ENCODE results near the gene TTN. TPM values are rescaled to one million over a fixed set of nuclear protein-coding genes. Genes with fewer than 3 reads are reported as not detected.

The TTN gene
- total and polyA plus RNA-seq, 2 experiments from 2014 or later, result 12.5 to 15.7 TPM

GRCh38 chr2:178502751-178503150 is 304.5 kb downstream of the TTN start:
- TF ChIP-seq NANOG (IDR thresholded peaks at IDR 0.05; ENCODE audit: borderline replicate concordance) (no peak), EZH2 (IDR thresholded peaks at IDR 0.05; ENCODE audit: low read depth, unreplicated experiment) (no peak), ZNF114 (CRISPR knock-in tag; IDR thresholded peaks at IDR 0.05) (no peak), REST (IDR thresholded peaks at IDR 0.05; ENCODE audit: unreplicated experiment) (no peak), POLR2AphosphoS5 (IDR thresholded peaks at IDR 0.05; ENCODE audit: low read depth) (no peak), STAT1 (IDR thresholded peaks at IDR 0.05; ENCODE audit: unreplicated experiment) (no peak)
- H3K4me3 Mint-ChIP-seq, result no peak overlapping the region
- no peak for ATAC-seq
- H3K36me3 Mint-ChIP-seq (ENCODE audit: low read depth), result peaks cover 18% of the 10 kb centered on the region; the same call in 2 of the 3 replicates
- H4K20me1 ChIP-seq (replicated peaks; ENCODE audit: insufficient read depth), result no peaks in the 10 kb centered on the region
- no peak overlapping the region for H2AFZ ChIP-seq
- peaks cover 16% of the 10 kb centered on the region for H3K4me1 Mint-ChIP-seq
- no peaks in the 10 kb centered on the region for H3K9me3 Mint-ChIP-seq
- H3K4me1 ChIP-seq (ENCODE audit: insufficient read depth), result peaks cover 15% of the 10 kb centered on the region
- no peak for DNase-seq (ENCODE audit: low spot score)
- H3K27ac Mint-ChIP-seq, result no peak overlapping the region
- no peak overlapping the region for H3K4me2 ChIP-seq
- H3K36me3 ChIP-seq (ENCODE audit: insufficient read depth), result peaks cover 5% of the 10 kb centered on the region
- H3K27me3 Mint-ChIP-seq (ENCODE audit: insufficient read depth, low read depth, poor library complexity), result peaks cover 3% of the 10 kb centered on the region
- no peaks in the 10 kb centered on the region for H3K9me2 ChIP-seq (ENCODE audit: insufficient read depth)
- peaks cover 3% of the 10 kb centered on the region; the same call in 1 of the 2 replicates for H3K27me3 ChIP-seq (ENCODE audit: insufficient read depth)
- no peaks in the 10 kb centered on the region for H3K79me2 ChIP-seq (replicated peaks; ENCODE audit: insufficient read depth)
- no peaks in the 10 kb centered on the region for H3F3A ChIP-seq (replicated peaks; ENCODE audit: low read depth)
- no peak overlapping the region for H3K27ac ChIP-seq (ENCODE audit: low read depth)
- H3K4me3 ChIP-seq, result no peak overlapping the region

GRCh38 chr2:178499640-178500039 is 307.6 kb downstream of the TTN start:
- Histone ChIP-seq H3K27me3 (ENCODE audit: insufficient read depth) (peaks cover 3% of the 10 kb centered on the region; the same call in 1 of the 2 replicates), H2AFZ (no peak overlapping the region), H3K9me2 (ENCODE audit: insufficient read depth) (no peaks in the 10 kb centered on the region), H3K79me2 (replicated peaks; ENCODE audit: insufficient read depth) (no peaks in the 10 kb centered on the region), H3K4me1 (ENCODE audit: insufficient read depth) (no peaks in the 10 kb centered on the region), H4K20me1 (replicated peaks; ENCODE audit: insufficient read depth) (no peaks in the 10 kb centered on the region), H3K27ac (ENCODE audit: low read depth) (no peak overlapping the region), H3K4me3 (no peak overlapping the region), H3K36me3 (ENCODE audit: insufficient read depth) (peaks cover 5% of the 10 kb centered on the region), H3F3A (replicated peaks; ENCODE audit: low read depth) (no peaks in the 10 kb centered on the region), H3K4me2 (no peak overlapping the region)
- Mint-ChIP-seq H3K4me1 (no peaks in the 10 kb centered on the region), H3K9me3 (no peaks in the 10 kb centered on the region), H3K27ac (no peak overlapping the region), H3K36me3 (ENCODE audit: low read depth) (peaks cover 26% of the 10 kb centered on the region; the same call in 2 of the 3 replicates), H3K4me3 (no peak overlapping the region), H3K27me3 (ENCODE audit: insufficient read depth, low read depth, poor library complexity) (no peaks in the 10 kb centered on the region)
- ATAC-seq (no peak), DNase-seq (ENCODE audit: low spot score) (no peak)
- TF ChIP-seq, protein P1, sequence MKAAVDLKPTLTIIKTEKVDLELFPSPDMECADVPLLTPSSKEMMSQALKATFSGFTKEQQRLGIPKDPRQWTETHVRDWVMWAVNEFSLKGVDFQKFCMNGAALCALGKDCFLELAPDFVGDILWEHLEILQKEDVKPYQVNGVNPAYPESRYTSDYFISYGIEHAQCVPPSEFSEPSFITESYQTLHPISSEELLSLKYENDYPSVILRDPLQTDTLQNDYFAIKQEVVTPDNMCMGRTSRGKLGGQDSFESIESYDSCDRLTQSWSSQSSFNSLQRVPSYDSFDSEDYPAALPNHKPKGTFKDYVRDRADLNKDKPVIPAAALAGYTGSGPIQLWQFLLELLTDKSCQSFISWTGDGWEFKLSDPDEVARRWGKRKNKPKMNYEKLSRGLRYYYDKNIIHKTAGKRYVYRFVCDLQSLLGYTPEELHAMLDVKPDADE (IDR thresholded peaks at IDR 0.05), result no peak
- TF ChIP-seq ZNF114 (CRISPR knock-in tag; IDR thresholded peaks at IDR 0.05) (no peak), STAT1 (IDR thresholded peaks at IDR 0.05; ENCODE audit: unreplicated experiment) (no peak), NANOG (IDR thresholded peaks at IDR 0.05; ENCODE audit: borderline replicate concordance) (no peak), REST (IDR thresholded peaks at IDR 0.05; ENCODE audit: unreplicated experiment) (no peak), JUNB (IDR thresholded peaks at IDR 0.05; ENCODE audit: unreplicated experiment) (no peak), EZH2 (IDR thresholded peaks at IDR 0.05; ENCODE audit: low read depth, unreplicated experiment) (no peak), EZH2phosphoT487 (IDR thresholded peaks at IDR 0.05; ENCODE audit: unreplicated experiment) (no peak)
- TF ChIP-seq, protein P2, sequence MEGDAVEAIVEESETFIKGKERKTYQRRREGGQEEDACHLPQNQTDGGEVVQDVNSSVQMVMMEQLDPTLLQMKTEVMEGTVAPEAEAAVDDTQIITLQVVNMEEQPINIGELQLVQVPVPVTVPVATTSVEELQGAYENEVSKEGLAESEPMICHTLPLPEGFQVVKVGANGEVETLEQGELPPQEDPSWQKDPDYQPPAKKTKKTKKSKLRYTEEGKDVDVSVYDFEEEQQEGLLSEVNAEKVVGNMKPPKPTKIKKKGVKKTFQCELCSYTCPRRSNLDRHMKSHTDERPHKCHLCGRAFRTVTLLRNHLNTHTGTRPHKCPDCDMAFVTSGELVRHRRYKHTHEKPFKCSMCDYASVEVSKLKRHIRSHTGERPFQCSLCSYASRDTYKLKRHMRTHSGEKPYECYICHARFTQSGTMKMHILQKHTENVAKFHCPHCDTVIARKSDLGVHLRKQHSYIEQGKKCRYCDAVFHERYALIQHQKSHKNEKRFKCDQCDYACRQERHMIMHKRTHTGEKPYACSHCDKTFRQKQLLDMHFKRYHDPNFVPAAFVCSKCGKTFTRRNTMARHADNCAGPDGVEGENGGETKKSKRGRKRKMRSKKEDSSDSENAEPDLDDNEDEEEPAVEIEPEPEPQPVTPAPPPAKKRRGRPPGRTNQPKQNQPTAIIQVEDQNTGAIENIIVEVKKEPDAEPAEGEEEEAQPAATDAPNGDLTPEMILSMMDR (conservative IDR thresholded peaks at IDR 0.05; ENCODE audit: low read depth in 2 of 2), result no peak
